Gastroesophageal sphincter (tissue), 3 donors: Measurements from ENCODE around the gene HIVEP3.

Source experiments
- CTCF ChIP-seq, 4 experiments: fragments of 200-600 bp in 2 of 4; fragments of 450-650 bp in 2 of 4; sonication (generic) in 1 of 4; IDR thresholded peaks; one replicate each; pipeline ENCODE4 v1.5.1; 2017 to 2019; ENCODE audit warnings: antibody characterized with exemption in 4 of 4, mild to moderate bottlenecking in 2 of 4, moderate library complexity in 2 of 4
- POLR2AphosphoS5 ChIP-seq: sonication (generic); formaldehyde crosslinking; IDR thresholded peaks from one replicate; pipeline ENCODE4 v1.6.1; 2017; ENCODE audit warnings: antibody characterized with exemption

- TF ChIP-seq CTCF (IDR thresholded peaks at IDR 0.05) (no peak), POLR2AphosphoS5 (no peak)
Observed at GRCh38 chr1:41895552-41895951, 23.2 kb downstream of the HIVEP3 start.
